HEK293T (cell line): ENCODE data around the gene CTF1.

Experiments
- CTCF ChIA-PET: fragments of 350-600 bp; formaldehyde crosslinking; extraction: SDS; loops from one replicate; lab custom pipeline; 2021; ENCODE audit warnings: antibody characterized with exemption, inconsistent platforms; lab: Yijun Ruan, JAX
- POLR2A ChIA-PET: fragments of 350-600 bp; formaldehyde crosslinking; extraction: SDS; loops from one replicate; lab custom pipeline; 2020; ENCODE audit warnings: antibody characterized with exemption, inconsistent platforms; lab: Yijun Ruan, JAX
- DNase-seq: peaks from one replicate; pipeline ENCODE4 v3.0.0; 2012; ENCODE audit warnings: mixed read lengths; ENCODE audit errors: extremely low spot score
- ARNT ChIP-seq: fragments of 450-650 bp; IDR thresholded peaks from 2 replicates; pipeline ENCODE4 v1.6.1; 2017; ENCODE audit warnings: mild to moderate bottlenecking
- BHLHE40 ChIP-seq: fragments of 450-650 bp; IDR thresholded peaks from 2 replicates; pipeline ENCODE4 v1.6.1; 2016; ENCODE audit warnings: mild to moderate bottlenecking, moderate library complexity, borderline replicate concordance
- CTBP1 ChIP-seq: fragments of 450-650 bp; IDR thresholded peaks from 2 replicates; pipeline ENCODE4 v1.6.1; 2016; ENCODE audit warnings: borderline replicate concordance
- ELF4 ChIP-seq: fragments of 450-650 bp; IDR thresholded peaks from 2 replicates; pipeline ENCODE4 v1.6.1; 2017; ENCODE audit warnings: antibody characterized with exemption
- FOXA1 ChIP-seq: fragments of 450-650 bp; IDR thresholded peaks from 2 replicates; pipeline ENCODE4 v1.6.1; 2016; ENCODE audit warnings: mild to moderate bottlenecking
- FOXK2 ChIP-seq: fragments of 450-650 bp; IDR thresholded peaks from 2 replicates; pipeline ENCODE4 v1.6.1; 2016; ENCODE audit warnings: mild to moderate bottlenecking
- FOXM1 ChIP-seq: fragments of 450-650 bp; IDR thresholded peaks from 2 replicates; pipeline ENCODE4 v1.6.1; 2017; ENCODE audit warnings: mild to moderate bottlenecking, borderline replicate concordance
- HDGF ChIP-seq: fragments of 450-650 bp; IDR thresholded peaks from 2 replicates; pipeline ENCODE4 v1.6.1; 2017; ENCODE audit warnings: antibody characterized with exemption, borderline replicate concordance
- L3MBTL2 ChIP-seq: fragments of 450-650 bp; conservative IDR thresholded peaks from 2 replicates; pipeline ENCODE4 v1.6.1; 2016; ENCODE audit warnings: mild to moderate bottlenecking
- LEF1 ChIP-seq: fragments of 450-650 bp; IDR thresholded peaks from 2 replicates; pipeline ENCODE4 v1.6.1; 2017; ENCODE audit warnings: mild to moderate bottlenecking, borderline replicate concordance
- NFRKB ChIP-seq: fragments of 450-650 bp; IDR thresholded peaks from 2 replicates; pipeline ENCODE4 v1.6.1; 2016; ENCODE audit warnings: mild to moderate bottlenecking, moderate library complexity
- SP1 ChIP-seq: fragments of 450-650 bp; IDR thresholded peaks from 2 replicates; pipeline ENCODE4 v1.6.1; 2017
- SUZ12 ChIP-seq: fragments of 450-650 bp; IDR thresholded peaks from 2 replicates; pipeline ENCODE4 v1.6.1; 2016; ENCODE audit warnings: mild to moderate bottlenecking
- TARDBP ChIP-seq: fragments of 450-650 bp; IDR thresholded peaks from 2 replicates; pipeline ENCODE4 v1.6.1; 2016
- ZNF384 ChIP-seq: fragments of 450-650 bp; IDR thresholded peaks from 2 replicates; pipeline ENCODE4 v1.6.1; 2016
- TF ChIP-seq, protein P1 (sequence below): fragments of 450-650 bp; IDR thresholded peaks from 2 replicates; pipeline ENCODE4 v1.6.1; 2016

CTF1 gene

DNA sequence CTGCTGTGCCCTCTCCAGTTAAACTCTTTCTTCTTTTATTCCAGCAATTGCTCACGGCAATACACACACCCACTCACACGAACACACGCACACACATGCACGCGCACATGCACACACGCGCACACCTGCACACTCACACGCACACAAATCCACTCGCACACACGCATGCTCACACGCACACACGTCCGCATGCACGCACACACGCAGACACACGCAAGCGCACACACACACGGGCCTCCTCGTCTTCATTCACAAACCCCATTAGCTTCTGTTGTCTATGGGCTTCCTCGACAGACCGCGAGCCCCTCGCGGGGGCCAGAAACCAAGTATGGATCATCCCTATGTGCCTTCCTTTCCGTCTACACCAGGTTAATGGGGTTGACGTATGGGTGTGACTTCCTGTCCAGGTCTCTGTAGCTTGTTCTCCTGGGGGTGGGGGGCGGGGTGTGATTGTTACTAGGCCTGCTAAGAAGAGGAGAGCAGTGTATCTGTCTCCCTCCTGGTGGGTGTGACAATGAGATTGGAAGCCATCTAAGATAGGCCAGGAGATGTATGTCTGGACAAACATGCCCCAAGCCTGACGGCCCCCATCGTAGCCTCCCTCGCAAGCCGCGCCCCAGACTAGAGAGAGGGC, 670 bp upstream of the CTF1 start:
- CTCF ChIA-PET: interaction anchor here (0.6 to 1.0 kb wide), 6 partner anchors 14 to 117 kb away, joined by 3 to 4 read pairs (median 3); no protein-coding TSS in a partner anchor
- DNase-seq: no peak
- no peak for TF ChIP-seq ZNF384
- TF ChIP-seq TARDBP: no peak
- TF ChIP-seq CTBP1: no peak
- POLR2A ChIA-PET: interaction anchor here (0.6 to 4.2 kb wide), 20 partner anchors 10 to 901 kb away, joined by 3 to 50 read pairs (median 4); partner anchors contain the start of gene DCTPP1

DNA sequence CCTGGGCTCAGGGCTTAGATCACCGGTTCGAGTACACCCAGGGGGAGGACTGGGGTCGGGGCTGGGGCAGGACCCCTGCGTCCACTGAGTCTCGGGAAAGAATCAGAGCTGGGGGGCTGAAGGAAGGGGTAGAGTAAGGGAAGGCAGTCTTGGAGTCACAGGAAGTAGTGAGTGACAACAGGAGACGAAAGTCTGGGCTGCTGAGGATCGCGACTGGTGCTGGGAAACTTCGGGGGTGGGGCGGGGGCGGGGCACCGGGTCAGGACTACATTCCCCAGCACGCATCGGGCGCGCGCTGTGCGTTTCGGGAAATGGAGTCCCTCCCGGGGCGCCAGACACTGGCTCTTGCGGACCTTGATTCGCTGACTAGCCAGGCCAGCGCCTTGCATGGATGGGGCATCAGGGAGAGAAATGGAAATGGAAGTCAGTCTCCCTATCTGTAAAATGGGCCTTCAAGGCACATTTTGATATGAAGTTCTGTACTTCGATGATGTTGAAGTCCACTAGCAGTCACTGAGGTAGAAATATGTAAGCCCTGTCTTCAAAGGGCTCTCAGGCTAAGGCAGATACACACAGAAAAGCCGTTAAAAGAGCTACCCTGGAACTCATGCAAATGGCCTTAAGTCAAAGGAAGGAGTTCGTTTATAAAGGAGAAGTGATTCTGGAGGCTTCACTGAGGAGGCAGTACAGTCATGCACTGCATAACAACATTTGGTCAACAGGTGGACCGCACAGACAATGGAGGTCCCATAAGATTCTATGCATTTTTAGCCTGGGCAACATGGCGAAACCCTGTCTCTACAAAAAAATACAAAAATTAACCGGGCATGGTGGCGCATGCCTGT, 697 bp downstream of the CTF1 start:
- CTCF ChIA-PET: interaction anchor here (0.6 kb wide), 1 partner anchor 58 kb away, joined by 4 read pairs; no protein-coding TSS in a partner anchor
- DNase-seq: peak; percentile 97
- POLR2A ChIA-PET: interaction anchor here (1.0 to 4.2 kb wide), 15 partner anchors 9 to 122 kb away, joined by 3 to 50 read pairs (median 6); partner anchors contain the start of gene FBXL19
- no peak for TF ChIP-seq TARDBP
- TF ChIP-seq ELF4: peak; percentile 52
- no peak for TF ChIP-seq SUZ12
- TF ChIP-seq NFRKB: no peak
- no peak for TF ChIP-seq BHLHE40
- TF ChIP-seq, protein P1, sequence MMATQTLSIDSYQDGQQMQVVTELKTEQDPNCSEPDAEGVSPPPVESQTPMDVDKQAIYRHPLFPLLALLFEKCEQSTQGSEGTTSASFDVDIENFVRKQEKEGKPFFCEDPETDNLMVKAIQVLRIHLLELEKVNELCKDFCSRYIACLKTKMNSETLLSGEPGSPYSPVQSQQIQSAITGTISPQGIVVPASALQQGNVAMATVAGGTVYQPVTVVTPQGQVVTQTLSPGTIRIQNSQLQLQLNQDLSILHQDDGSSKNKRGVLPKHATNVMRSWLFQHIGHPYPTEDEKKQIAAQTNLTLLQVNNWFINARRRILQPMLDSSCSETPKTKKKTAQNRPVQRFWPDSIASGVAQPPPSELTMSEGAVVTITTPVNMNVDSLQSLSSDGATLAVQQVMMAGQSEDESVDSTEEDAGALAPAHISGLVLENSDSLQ: peak; percentile 69; the same call in 1 of the 2 replicates
- 0 out of 2 replicates have a peak, but pooled peaks have one; percentile 67 for TF ChIP-seq LEF1
- TF ChIP-seq FOXK2: no peak
- TF ChIP-seq HDGF: 0 out of 2 replicates have a peak, but pooled peaks have one; percentile 81

DNA sequence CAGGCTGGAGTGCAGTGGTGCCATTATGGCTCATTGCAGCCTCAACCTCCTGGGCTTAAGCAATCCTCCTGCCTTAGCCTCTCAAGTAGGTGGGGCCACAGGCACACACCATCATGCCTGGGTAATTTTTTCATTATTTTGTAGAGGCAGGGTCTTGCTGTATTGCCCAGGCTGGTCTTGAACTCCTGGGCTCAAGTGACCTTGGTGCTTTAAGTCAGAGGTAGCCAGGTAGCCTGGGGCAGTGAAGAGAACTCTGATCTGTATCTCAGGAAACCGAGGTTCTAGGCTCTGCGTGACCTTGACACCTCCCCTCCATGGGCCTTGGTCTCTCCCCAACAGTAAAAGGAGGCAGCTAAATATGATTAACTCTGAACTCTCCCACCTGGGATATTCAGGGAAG, 3.4 kb downstream of the CTF1 start:
- POLR2A ChIA-PET: interaction anchor here (1.1 to 4.0 kb wide), 2 partner anchors 24 to 94 kb away, joined by 4 to 47 read pairs; no protein-coding TSS in a partner anchor
- TF ChIP-seq CTBP1 (no peak), SUZ12 (no peak), ZNF384 (no peak), LEF1 (no peak), NFRKB (no peak), FOXM1 (no peak)
- TF ChIP-seq, protein P1: no peak
- no peak for DNase-seq
- CTCF ChIA-PET: interaction anchor here (2.1 kb wide), 1 partner anchor 54 kb away, joined by 5 read pairs; no protein-coding TSS in a partner anchor

DNA sequence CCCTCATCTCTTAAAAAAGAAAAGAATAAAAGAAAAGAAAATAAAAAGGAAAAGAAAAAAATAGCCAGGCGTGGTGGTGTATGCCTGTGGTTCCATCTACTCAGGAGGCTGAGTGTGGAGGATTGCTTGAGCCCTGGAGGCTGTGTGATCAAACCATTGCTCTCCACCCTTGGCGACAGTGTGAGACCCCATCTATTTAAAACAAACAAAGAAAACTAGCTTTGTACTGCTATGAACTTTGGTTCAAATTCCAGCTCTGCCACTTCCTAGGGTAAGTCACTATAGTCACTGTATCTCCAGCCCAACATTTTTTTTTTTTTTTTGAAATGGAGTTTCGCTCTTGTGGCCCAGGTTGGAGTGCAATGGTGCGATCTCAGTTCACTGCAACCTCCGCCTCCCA, 4.2 kb downstream of the CTF1 start:
- ChIA-PET CTCF (interaction anchor here (0.6 to 2.1 kb wide), 4 partner anchors 11 to 94 kb away, joined by 3 to 41 read pairs (median 6); no protein-coding TSS in a partner anchor), POLR2A (interaction anchor here (1.0 to 4.0 kb wide), 9 partner anchors 8 to 152 kb away, joined by 3 to 47 read pairs (median 6); partner anchors contain the start of genes PHKG2 and ZNF629)
- TF ChIP-seq FOXA1 (no peak), SUZ12 (no peak), LEF1 (no peak), SP1 (no peak), FOXK2 (no peak), ARNT (no peak), ELF4 (no peak), TARDBP (no peak), L3MBTL2 (no peak), FOXM1 (no peak), NFRKB (no peak), ZNF384 (no peak), BHLHE40 (no peak)
- TF ChIP-seq, protein P1: no peak
- no peak for DNase-seq

DNA sequence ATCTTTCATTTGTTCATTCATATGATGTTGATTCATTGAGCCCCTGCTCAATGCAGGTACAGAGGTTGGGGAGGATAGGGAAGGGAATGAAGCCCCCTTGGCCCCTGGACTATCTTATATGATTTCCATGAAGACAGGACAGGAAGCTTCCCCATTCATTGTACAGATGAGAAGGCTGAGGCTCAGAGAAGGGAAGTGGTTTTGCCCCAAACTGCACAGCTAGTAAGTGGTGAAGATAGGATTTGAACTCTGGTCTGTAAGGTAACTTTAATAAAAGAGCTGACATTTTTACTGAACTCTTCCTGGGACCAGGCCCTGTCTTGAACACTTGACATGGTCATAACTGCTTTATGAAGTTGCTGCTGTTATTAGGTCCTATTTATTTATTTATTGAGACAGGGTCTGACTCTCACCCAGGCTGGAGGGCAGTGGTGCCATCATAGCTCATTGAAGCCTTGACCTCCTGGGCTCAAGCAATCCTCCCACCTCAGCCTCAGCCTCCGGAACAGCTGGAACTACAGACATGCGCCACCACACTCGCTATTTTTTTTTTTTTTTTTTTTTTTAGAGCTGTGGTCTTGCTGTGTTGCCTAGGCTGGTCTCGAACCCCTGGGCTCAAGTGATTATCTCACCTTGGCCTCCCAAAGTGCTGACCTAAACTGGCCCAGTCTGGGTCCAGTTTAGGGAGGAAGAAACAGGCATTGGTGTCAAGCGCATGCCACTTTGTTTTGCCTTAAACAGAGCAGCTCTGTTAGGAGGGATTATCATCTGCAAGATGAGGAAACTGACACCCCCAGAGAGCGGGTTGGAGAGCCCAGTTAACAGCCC, 5.0 kb downstream of the CTF1 start:
- POLR2A ChIA-PET: interaction anchor here (1.0 to 4.0 kb wide), 18 partner anchors 8 to 204 kb away, joined by 3 to 47 read pairs (median 5); partner anchors contain the start of genes BCL7C, FBXL19, PHKG2 and ZNF629
- peak; percentile 83 for TF ChIP-seq ZNF384
- TF ChIP-seq TARDBP: no peak
- no peak for TF ChIP-seq CTBP1
- TF ChIP-seq, protein P1: no peak
- TF ChIP-seq SUZ12: no peak
- no peak for TF ChIP-seq BHLHE40
- DNase-seq: no peak
- CTCF ChIA-PET: interaction anchor here (0.5 to 2.1 kb wide), 16 partner anchors 10 to 200 kb away, joined by 3 to 41 read pairs (median 5); no protein-coding TSS in a partner anchor
